Left lobe of liver (tissue), 2 donors: ENCODE results near the gene RLF. TPM values are rescaled to one million over a fixed set of nuclear protein-coding genes. Genes with fewer than 3 reads are reported as not detected.

ENCODE experiments used
- ATAC-seq: fragments of 200-7000 bp; cut with Tn5 transposase; one replicate; pipeline ENCODE4 v1.9.1; 2020; ENCODE audit warnings: mild to moderate bottlenecking, moderate library complexity
- DNase-seq: peaks from one replicate; pipeline ENCODE4 v3.0.0-alpha.2; 2020; ENCODE audit warnings: low spot score
- total RNA-seq: library from RNA; stranded (reverse); gene quantifications from one replicate; pipeline ENCODE4 v1.2.1, GENCODE V29; 2021
- donor health status: DM: no; HTN: no; CAD: no; lungs with moderate emphysema.
- donor health status: DM: no; HTN: yes; CAD: no.

Gene RLF
- total RNA-seq, 1 donor from 2014 or later: 4.8 TPM

GRCh38 chr1:40232444-40232843 is 71.3 kb downstream of the RLF start:
- no peak for DNase-seq

GRCh38 chr1:40239626-40240025 is 78.4 kb downstream of the RLF start:
- DNase-seq (no peak), ATAC-seq (no peak)

More at GRCh38 chr1:40232444-40232843, 71.3 kb downstream of the RLF start:
- no peak for ATAC-seq

GRCh38 chr1:40240390-40240789 is 79.2 kb downstream of the RLF start:
- DNase-seq: no peak
- no peak for ATAC-seq

- no peak for DNase-seq
- no peak for ATAC-seq
Measured at GRCh38 chr1:40241362-40241761, 80.2 kb downstream of the RLF start.

- DNase-seq (no peak), ATAC-seq (peak; percentile 26)
Measured at GRCh38 chr1:40243351-40243750, 82.2 kb downstream of the RLF start.

- ATAC-seq (no peak), DNase-seq (no peak)
Measured at GRCh38 chr1:40244138-40244744, 83.1 kb downstream of the RLF start.

- ATAC-seq: no peak
- DNase-seq: no peak
Measured at GRCh38 chr1:40245686-40246085, 84.5 kb downstream of the RLF start.

GRCh38 chr1:40247655-40248054 is 86.5 kb downstream of the RLF start, which contains the start of gene TMCO2:
TMCO2 (plus strand) TSS chr1:40247937; CDS start chr1:40247994, 57 bp downstream.
- peak; percentile 54 for ATAC-seq
- no peak for DNase-seq

- DNase-seq: no peak
Measured at GRCh38 chr1:40248412-40248811, 87.2 kb downstream of the RLF start.

GRCh38 chr1:40251456-40251855 is 90.3 kb downstream of the RLF start:
- no peak for ATAC-seq
- DNase-seq: no peak

More at GRCh38 chr1:40248412-40248811, 87.2 kb downstream of the RLF start:
- no peak for ATAC-seq

GRCh38 chr1:40252601-40253000 is 91.4 kb downstream of the RLF start:
- no peak for ATAC-seq
- DNase-seq: no peak

GRCh38 chr1:40255231-40255630 is 94.0 kb downstream of the RLF start:
- ATAC-seq: no peak
- DNase-seq: no peak

- ATAC-seq: no peak
- DNase-seq: no peak
Measured at GRCh38 chr1:40256401-40257084, 95.4 kb downstream of the RLF start.

GRCh38 chr1:40257313-40257687 is 96.1 kb downstream of the RLF start:
- ATAC-seq (peak; percentile 14), DNase-seq (no peak)

GRCh38 chr1:40257688-40258444 is 96.7 kb downstream of the RLF start, which contains the start of gene ZMPSTE24:
ZMPSTE24 (plus strand) TSS chr1:40258236; CDS start chr1:40258272, 36 bp downstream.
- peak; percentile 97 for DNase-seq
- peak; percentile 98 for ATAC-seq

GRCh38 chr1:40258445-40258769 is 97.2 kb downstream of the RLF start:
- no peak for ATAC-seq

GRCh38 chr1:40264354-40264781 is 103.2 kb downstream of the RLF start:
- no peak for DNase-seq
- ATAC-seq: no peak

More at GRCh38 chr1:40258445-40258769, 97.2 kb downstream of the RLF start:
- no peak for DNase-seq

- ATAC-seq: no peak
Measured at GRCh38 chr1:40265298-40265697, 104.1 kb downstream of the RLF start.

GRCh38 chr1:40265919-40266318 is 104.7 kb downstream of the RLF start:
- DNase-seq (no peak), ATAC-seq (no peak)

More at GRCh38 chr1:40265298-40265697, 104.1 kb downstream of the RLF start:
- DNase-seq: no peak

- ATAC-seq: no peak
- no peak for DNase-seq
Measured at GRCh38 chr1:40266786-40267535, 105.8 kb downstream of the RLF start.

GRCh38 chr1:40267767-40268187 is 106.6 kb downstream of the RLF start:
- no peak for DNase-seq
- peak; percentile 92 for ATAC-seq
